Stimulated activated CD8-positive, alpha-beta memory T cell treated with anti-CD3 and anti-CD28 coated beads, Interleukin-15, amount 100 ng/mL, for 48 hours (primary cell): ENCODE results near the gene GPRC5A.
A peak's percentile ranks its signal among the peaks of the same experiment; 100 is the strongest.

Source experiments
- DNase-seq, 2 donors: peaks; one replicate each; pipeline ENCODE4 v3.0.0-alpha.2; 2020; ENCODE audit warnings: low read depth in 2 of 2

The GPRC5A gene

DNA sequence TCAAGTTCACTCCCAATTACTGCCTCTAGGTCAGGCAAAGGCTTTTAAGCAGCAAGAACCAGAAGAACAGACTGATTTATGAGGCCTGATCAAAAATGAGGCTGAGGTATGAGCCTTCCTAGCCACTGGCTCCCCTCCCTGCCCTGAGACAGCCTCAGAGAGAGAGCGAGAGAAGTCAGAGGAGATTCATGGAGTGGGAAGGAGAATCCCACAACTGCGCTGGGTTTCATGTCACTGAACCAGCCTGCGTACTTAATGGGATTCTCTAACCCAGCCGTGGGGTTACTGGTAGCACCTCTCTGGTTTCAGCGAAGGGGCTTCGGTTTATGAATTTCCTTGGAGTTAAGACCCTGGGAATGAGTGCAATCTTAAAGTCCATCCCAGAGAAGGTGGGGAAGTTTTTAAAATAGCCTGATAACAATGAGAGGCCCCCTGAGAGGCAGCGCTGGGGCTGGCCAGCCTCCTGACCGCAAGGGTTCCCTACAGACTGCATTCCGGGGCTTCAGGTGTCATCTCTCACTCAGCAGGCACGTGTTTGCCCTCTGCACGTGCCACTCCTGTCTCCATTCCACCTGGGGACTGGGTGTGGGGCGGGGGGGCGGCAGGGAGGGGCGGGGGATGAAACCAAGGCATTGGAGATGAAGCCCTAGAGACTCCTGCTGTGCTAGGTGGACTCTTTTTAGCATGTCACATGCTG lies 6.1 kb upstream of the GPRC5A start:
- no peak for DNase-seq

- no peak for DNase-seq
These were observed 3.9 kb upstream of the GPRC5A start for GRCh38 chr12:12887471-12887870.

DNA sequence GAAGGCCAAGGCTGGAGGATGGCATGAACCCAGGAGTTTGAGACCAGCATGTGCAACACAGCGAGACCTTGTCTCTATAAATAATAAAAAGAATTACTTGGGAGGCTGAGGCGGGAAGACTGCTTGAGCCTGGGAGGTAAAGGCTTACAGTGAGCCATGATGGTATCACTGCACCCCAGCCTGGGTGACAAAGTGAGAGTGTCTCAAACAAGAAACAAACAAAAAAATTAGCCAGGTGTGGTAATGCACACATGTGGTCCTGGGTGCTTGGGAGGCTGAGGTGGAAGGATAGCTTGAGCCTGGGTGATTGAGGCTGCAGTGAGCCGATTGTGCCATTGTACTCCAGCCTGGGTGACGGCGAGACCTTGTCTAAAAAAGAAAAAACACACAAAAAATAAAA lies 1.7 kb upstream of the GPRC5A start:
- no peak for DNase-seq

GRCh38 chr12:12890543-12891079 lies 751 bp upstream of the GPRC5A start:
- no peak for DNase-seq

DNA sequence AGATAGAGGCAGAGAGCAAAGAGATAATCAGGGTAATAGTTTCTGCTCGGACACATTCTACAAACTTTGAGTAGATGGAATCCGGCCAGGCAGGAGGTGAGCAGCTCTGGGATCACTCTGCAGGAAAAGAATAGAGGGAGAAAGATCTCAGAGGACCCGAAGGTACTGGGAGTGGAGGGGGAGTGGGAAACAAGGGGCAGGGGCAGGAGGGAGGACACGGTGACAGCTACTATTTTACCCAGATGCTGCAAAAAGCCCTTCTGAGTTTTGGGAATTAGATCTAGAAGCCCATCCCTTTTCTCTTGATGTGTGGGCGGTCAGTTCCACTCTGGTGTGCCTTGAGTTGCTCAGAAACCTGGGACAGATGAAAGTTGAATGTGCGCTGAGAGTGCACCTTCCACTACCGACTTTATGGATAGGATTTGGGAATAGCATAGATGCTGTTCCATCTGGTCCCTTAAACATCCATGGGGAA lies 556 bp downstream of the GPRC5A start:
- no peak for DNase-seq

DNA sequence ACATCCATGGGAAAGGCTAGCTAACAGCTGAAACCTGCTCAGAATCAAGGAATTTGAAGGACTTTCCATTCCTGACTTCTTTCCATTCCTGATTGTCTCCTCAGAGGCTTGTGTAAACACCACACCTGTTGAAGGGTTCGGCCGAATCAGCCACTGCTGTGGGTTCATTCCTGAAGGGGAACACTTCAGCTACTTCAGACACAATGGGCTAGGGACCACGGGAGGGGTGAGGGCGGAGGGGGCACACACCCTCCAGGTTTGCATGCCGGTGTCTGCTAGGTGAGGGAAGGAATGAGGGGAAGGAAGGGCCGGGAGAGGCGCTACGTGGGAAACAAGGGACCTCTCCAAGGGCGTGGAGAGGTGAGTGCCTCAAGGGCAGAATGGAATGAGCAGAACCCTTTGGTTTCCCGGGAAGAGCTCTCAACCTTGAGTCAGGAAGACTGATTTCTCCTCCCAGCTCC lies 1.3 kb downstream of the GPRC5A start:
- DNase-seq, result no peak

GRCh38 chr12:12893438-12893837 lies 2.1 kb downstream of the GPRC5A start:
- DNase-seq, result no peak

- no peak for DNase-seq
These were observed 4.9 kb downstream of the GPRC5A start for GRCh38 chr12:12896260-12896659.

DNA sequence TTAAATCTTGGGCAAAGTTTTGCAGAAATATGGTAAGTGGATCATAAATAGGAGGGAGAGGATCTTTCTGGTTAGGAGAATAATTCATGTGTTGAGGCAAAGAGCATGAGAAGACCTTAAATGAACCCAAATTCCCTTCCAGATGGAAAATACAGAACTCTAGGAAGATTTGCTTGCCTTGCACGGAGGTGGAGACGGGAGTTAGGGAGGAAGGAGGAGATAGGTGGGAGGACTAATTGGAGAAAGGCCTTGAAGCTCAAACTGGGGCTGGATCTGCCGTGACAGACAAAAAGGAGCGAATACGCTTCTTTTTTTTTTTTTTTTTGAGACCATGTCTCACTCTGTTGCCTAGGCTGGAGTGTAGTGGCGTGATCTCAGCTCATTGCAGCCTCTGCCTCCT lies 5.9 kb downstream of the GPRC5A start:
- DNase-seq, result no peak

GRCh38 chr12:12898136-12898717 lies 6.9 kb downstream of the GPRC5A start:
- DNase-seq, result no peak

GRCh38 chr12:12898911-12899511 lies 7.6 kb downstream of the GPRC5A start:
- DNase-seq, result no peak

DNA sequence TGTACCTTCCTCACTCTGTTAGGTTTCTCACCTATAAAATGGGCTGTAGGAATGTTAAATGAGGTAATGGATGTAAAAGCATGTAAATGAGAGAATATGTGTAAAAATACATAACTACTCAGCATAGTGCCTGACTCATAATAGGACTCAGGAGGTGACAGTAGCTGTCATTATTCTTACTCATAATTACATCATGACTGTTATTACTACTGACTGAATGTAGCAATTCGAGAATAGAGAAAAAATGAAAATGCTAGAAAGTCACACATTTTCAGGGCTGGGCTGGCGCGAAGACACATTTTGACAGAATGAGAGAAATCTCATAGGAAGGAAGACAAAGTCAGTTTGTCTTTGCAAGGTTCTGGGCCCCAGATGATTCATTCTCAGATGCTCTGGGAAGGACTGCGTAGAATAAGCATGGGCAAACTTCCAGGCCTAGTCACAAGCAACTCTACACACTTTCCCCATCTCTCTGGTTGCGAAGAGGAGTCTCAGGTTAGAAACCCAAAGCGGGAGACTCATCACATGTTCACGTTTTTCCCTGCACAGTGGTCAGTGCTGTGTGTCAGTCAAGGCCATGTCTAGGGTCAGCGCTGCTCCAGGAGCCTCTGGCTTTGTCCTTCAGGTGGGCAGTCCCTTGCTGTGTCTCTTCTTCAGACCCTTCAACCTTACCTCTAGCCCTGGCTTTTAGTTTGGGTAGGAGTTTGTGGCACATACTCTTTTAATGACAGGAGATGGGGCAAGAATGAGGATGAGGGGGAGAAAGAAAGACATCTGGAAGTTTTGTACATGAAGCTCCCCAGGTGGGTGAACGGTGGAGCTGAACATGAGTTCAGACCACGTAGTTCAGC lies 8.4 kb downstream of the GPRC5A start:
- peak; percentile 32 to 57 for DNase-seq

- DNase-seq, result no peak
These were observed 9.4 kb downstream of the GPRC5A start for GRCh38 chr12:12900786-12901157.

GRCh38 chr12:12901158-12901791 lies 9.9 kb downstream of the GPRC5A start:
- DNase-seq, result no peak

DNA sequence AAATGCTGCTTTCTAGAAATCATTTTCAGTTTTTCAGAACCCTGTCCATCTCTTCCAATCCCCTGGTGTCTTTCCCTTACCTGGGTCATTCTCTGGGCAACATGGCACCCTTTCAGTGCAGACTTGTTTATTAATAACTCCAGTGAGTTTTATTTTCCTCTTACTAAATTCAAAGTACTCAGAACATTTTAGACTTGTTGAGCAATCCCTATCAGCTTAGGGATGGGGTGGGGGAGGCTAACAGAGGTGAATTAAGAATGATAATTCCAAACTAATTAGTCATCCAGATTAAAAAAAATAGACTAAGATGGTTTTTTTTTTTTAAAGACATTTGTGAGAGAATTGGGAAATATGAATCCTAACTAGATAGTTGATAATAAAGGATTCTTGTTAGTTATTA lies 10.7 kb downstream of the GPRC5A start:
- DNase-seq, result no peak

DNA sequence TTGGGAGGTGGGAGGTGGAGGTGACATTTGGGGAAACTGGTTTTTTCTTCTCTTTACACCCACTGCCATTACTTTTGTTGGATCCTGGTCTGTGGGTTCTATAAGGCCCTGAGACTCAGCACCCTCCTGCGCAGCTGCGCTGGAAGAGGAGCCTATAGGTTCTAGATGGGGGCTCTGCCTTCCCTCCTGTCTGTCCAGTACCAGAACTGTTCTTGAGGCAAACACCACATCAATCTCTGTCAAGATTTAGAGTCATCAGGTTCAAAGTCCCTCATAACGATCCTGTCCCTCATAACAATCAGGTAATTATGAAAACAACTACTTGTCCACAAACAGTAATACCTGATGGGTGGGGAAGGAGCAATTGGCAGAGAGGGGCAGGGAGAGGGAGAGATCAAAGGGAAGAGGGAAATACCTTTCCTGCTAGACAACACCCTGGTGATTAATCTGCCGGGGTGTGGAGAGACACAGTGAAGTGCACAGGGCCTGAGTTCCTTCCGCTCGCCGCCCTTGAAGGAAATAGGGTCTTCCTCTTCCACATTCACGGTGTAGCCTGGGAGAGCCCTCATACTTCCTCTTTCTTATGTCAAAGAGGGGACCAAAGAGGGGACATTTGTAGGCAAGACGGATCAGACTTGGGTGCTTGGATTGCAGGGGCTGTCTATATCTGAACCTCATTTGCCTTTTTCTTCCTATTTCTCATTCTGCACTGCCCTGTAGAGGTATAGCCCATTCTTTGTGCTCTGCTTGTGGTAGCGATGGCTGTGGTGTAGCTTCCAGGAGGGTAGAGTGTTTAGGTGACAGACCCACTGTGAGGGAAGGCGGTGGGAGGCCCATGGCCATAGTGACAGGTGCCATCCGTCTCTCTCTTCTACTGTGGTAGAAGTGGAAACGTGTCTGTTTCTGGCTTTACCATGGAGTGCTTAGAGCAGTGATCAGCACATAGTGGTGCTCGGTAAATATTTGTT lies 12.6 kb downstream of the GPRC5A start:
- DNase-seq, result no peak

DNA sequence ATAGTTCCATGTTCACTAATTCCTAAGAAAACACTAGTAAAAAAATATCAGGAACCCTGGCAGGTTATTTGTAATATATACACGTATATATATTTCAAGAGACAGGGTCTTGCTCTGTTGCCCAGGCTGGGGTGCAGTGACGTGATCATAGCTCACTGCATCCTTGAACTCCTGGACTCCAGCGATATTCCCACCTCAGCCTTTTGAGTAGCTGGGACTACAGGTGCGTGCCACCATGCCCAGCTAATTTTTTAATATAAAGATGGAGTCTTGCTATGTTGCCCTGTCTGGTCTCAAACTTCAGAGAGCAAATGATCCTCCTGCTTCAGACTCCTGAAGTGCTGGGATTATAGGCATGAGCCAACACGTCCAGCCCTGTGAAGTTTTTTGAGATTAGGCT lies 16.2 kb downstream of the GPRC5A start:
- DNase-seq, result no peak

DNA sequence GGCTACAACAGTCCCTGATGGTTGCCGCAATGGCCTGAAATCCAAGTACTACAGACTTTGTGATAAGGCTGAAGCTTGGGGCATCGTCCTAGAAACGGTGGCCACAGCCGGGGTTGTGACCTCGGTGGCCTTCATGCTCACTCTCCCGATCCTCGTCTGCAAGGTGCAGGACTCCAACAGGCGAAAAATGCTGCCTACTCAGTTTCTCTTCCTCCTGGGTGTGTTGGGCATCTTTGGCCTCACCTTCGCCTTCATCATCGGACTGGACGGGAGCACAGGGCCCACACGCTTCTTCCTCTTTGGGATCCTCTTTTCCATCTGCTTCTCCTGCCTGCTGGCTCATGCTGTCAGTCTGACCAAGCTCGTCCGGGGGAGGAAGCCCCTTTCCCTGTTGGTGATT lies 16.9 kb downstream of the GPRC5A start:
- no peak for DNase-seq

- DNase-seq, result no peak
These were observed 17.3 kb downstream of the GPRC5A start for GRCh38 chr12:12908711-12909110.

GRCh38 chr12:12909228-12909994 lies 18.0 kb downstream of the GPRC5A start:
- no peak for DNase-seq
